SK-N-SH treated with all-trans-retinoic acid at 6 μM for 48 hours (cell line): ENCODE data around the gene NCS1.

ENCODE experiments used
- BACH2 ChIP-seq: fragments of 250-450 bp; sonication (Bioruptor Pico); IDR thresholded peaks from 2 replicates; pipeline ENCODE4 v1.9.0; 2021; ENCODE audit warnings: mild to moderate bottlenecking, borderline replicate concordance
- CREB5 ChIP-seq: fragments of 250-450 bp; sonication (Bioruptor Pico); IDR thresholded peaks from 2 replicates; pipeline ENCODE4 v1.5.1; 2020; ENCODE audit warnings: low read depth, mild to moderate bottlenecking, moderate library complexity
- OSR1 ChIP-seq: fragments of 250-450 bp; sonication (Bioruptor Pico); IDR thresholded peaks from 2 replicates; pipeline ENCODE4 v1.8.0; 2022; ENCODE audit warnings: moderate library complexity, mild to moderate bottlenecking, inconsistent platforms
- ZFP3 ChIP-seq: fragments of 250-450 bp; sonication (Bioruptor Pico); IDR thresholded peaks from 2 replicates; pipeline ENCODE4 v1.5.0; 2020; ENCODE audit warnings: mild to moderate bottlenecking, moderate library complexity

GRCh38 chr9:130240410-130241197 lies 68.4 kb downstream of the NCS1 start:
- no peak for TF ChIP-seq ZFP3 (CRISPR knock-in tag)
- no peak for TF ChIP-seq OSR1 (CRISPR knock-in tag)
- TF ChIP-seq CREB5, result no peak
- TF ChIP-seq BACH2 (CRISPR knock-in tag), result no peak
